KMS-11 (cell line): ENCODE data around the gene R3HDM2.

Source experiments
- H2AFZ ChIP-seq: fragments of 200-600 bp; sonication (generic); 2 replicates; pipeline ENCODE4 v1.6.1; 2016; ENCODE audit warnings: antibody characterized with exemption, mixed run types, low read depth
- H3K27ac ChIP-seq: fragments of 200-600 bp; sonication (generic); 2 replicates; pipeline ENCODE4 v1.6.1; 2016; ENCODE audit warnings: mild to moderate bottlenecking, mixed run types
- H3K27me3 ChIP-seq: fragments of 200-600 bp; sonication (generic); 2 replicates; pipeline ENCODE4 v1.6.1; 2017; ENCODE audit warnings: mild to moderate bottlenecking, low read depth, mixed run types, moderate library complexity; ENCODE audit not compliant: insufficient read depth
- H3K36me3 ChIP-seq: fragments of 200-600 bp; sonication (generic); 2 replicates; pipeline ENCODE4 v1.6.1; 2017; ENCODE audit warnings: mild to moderate bottlenecking, mixed run types; ENCODE audit not compliant: insufficient read depth
- H3K4me1 ChIP-seq: fragments of 200-600 bp; sonication (generic); 2 replicates; pipeline ENCODE4 v1.6.1; 2016; ENCODE audit warnings: mild to moderate bottlenecking, low read depth, mixed run types; ENCODE audit not compliant: poor library complexity, severe bottlenecking
- H3K4me2 ChIP-seq: fragments of 200-600 bp; sonication (generic); 2 replicates; pipeline ENCODE4 v1.7.0; 2016; ENCODE audit warnings: mild to moderate bottlenecking, mixed run types
- H3K4me3 ChIP-seq: fragments of 200-600 bp; sonication (generic); IDR thresholded peaks from 2 replicates; pipeline ENCODE4 v1.6.1; 2017; ENCODE audit warnings: low read depth, low read length, mixed read lengths; ENCODE audit not compliant: insufficient read depth
- H3K79me2 ChIP-seq: fragments of 200-600 bp; sonication (generic); 2 replicates; pipeline ENCODE4 v1.6.1; 2016; ENCODE audit warnings: low read depth, mixed run types; ENCODE audit not compliant: insufficient read depth
- H3K9ac ChIP-seq: fragments of 200-600 bp; sonication (generic); 2 replicates; pipeline ENCODE4 v1.6.1; 2016; ENCODE audit warnings: mild to moderate bottlenecking, mixed run types
- H4K20me1 ChIP-seq: fragments of 200-600 bp; sonication (generic); 2 replicates; pipeline ENCODE4 v1.6.1; 2016; ENCODE audit warnings: mild to moderate bottlenecking, mixed run types; ENCODE audit not compliant: insufficient read depth
- CTCF ChIP-seq: fragments of 200-600 bp; sonication (generic); conservative IDR thresholded peaks from 2 replicates; pipeline ENCODE4 v1.6.1; 2017; ENCODE audit warnings: low read depth, mild to moderate bottlenecking, antibody characterized with exemption, low read length, moderate library complexity, mixed read lengths

R3HDM2 gene

GRCh38 chr12:57332646-57333312 lies 98.1 kb downstream of the R3HDM2 start:
- H3K4me2 ChIP-seq: no peak overlapping the region
- H3K4me3 ChIP-seq: no peak overlapping the region
- no peak overlapping the region for H3K9ac ChIP-seq
- H3K4me1 ChIP-seq: no peaks in the 10 kb centered on the region
- no peak overlapping the region for H3K27ac ChIP-seq
- TF ChIP-seq CTCF: no peak
- no peaks in the 10 kb centered on the region for H3K79me2 ChIP-seq
- no peaks in the 10 kb centered on the region for H3K36me3 ChIP-seq
- H4K20me1 ChIP-seq: no peaks in the 10 kb centered on the region
- H2AFZ ChIP-seq: no peak overlapping the region
- H3K27me3 ChIP-seq: no peaks in the 10 kb centered on the region

- Histone ChIP-seq H2AFZ (no peak overlapping the region), H3K27ac (no peak overlapping the region), H3K4me2 (no peak overlapping the region), H3K27me3 (no peaks in the 10 kb centered on the region), H3K4me3 (no peak overlapping the region), H4K20me1 (no peaks in the 10 kb centered on the region), H3K79me2 (no peaks in the 10 kb centered on the region), H3K4me1 (no peaks in the 10 kb centered on the region), H3K9ac (no peak overlapping the region), H3K36me3 (no peaks in the 10 kb centered on the region)
- TF ChIP-seq CTCF: no peak
Observed at GRCh38 chr12:57330992-57331391, 99.9 kb downstream of the R3HDM2 start.

GRCh38 chr12:57329219-57329618 lies 101.6 kb downstream of the R3HDM2 start:
- H2AFZ ChIP-seq: no peak overlapping the region
- H3K9ac ChIP-seq: no peak overlapping the region
- no peak overlapping the region for H3K4me3 ChIP-seq
- no peaks in the 10 kb centered on the region for H3K4me1 ChIP-seq
- no peaks in the 10 kb centered on the region for H3K27me3 ChIP-seq
- no peak overlapping the region for H3K27ac ChIP-seq
- no peaks in the 10 kb centered on the region for H4K20me1 ChIP-seq
- H3K36me3 ChIP-seq: no peaks in the 10 kb centered on the region
- no peaks in the 10 kb centered on the region for H3K79me2 ChIP-seq
- H3K4me2 ChIP-seq: no peak overlapping the region
- TF ChIP-seq CTCF: no peak

GRCh38 chr12:57325395-57325794 lies 105.4 kb downstream of the R3HDM2 start:
- Histone ChIP-seq H3K4me1 (no peaks in the 10 kb centered on the region), H2AFZ (no peak overlapping the region), H3K36me3 (no peaks in the 10 kb centered on the region), H3K4me3 (no peak overlapping the region), H3K9ac (no peak overlapping the region), H3K79me2 (no peaks in the 10 kb centered on the region), H3K27ac (no peak overlapping the region), H3K27me3 (no peaks in the 10 kb centered on the region), H4K20me1 (no peaks in the 10 kb centered on the region), H3K4me2 (no peak overlapping the region)
- no peak for TF ChIP-seq CTCF
